Skeletal muscle satellite cell (primary cell): ENCODE data around the gene DNM1.

Experiments
- H3K27me3 ChIP-seq: 2 replicates; pipeline ENCODE4 v1.7.0; 2013; ENCODE audit warnings: low read length; ENCODE audit not compliant: control insufficient read depth, insufficient read depth
- H3K36me3 ChIP-seq: 2 replicates; pipeline ENCODE4 v1.7.0; 2013; ENCODE audit warnings: mild to moderate bottlenecking, control low read depth, low read length; ENCODE audit not compliant: insufficient read depth
- H3K4me1 ChIP-seq: 2 replicates; pipeline ENCODE4 v1.7.0; 2013; ENCODE audit warnings: low read length; ENCODE audit not compliant: control insufficient read depth, insufficient read depth
- H3K4me2 ChIP-seq: 2 replicates; pipeline ENCODE4 v1.7.0; 2013; ENCODE audit warnings: mild to moderate bottlenecking, low read length
- H3K4me3 ChIP-seq: 2 replicates; pipeline ENCODE4 v1.7.0; 2013; ENCODE audit warnings: low read length
- H3K9ac ChIP-seq: 2 replicates; pipeline ENCODE4 v1.7.0; 2013; ENCODE audit warnings: mild to moderate bottlenecking, low read depth, low read length, moderate library complexity
- H3K9me3 ChIP-seq: replicated peaks from 2 replicates; pipeline ENCODE4 v1.7.0; 2013; ENCODE audit warnings: mild to moderate bottlenecking, control low read depth, low read length

The DNM1 gene

DNA sequence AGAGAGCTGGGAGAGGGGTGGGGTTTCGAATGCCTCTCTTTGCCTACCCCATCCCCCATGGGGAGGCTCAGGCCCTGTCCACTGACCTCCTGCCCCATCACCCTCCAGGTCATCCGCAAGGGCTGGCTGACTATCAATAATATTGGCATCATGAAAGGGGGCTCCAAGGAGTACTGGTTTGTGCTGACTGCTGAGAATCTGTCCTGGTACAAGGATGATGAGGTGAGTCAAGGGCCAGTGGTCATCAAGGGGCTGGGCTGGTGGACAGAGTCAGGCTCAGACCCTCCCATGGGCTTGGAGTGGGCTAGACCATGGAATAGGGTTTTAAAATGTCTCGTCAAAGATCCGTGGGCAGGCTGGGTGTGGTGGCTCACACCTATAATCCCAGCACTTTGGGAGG, 38.9 kb downstream of the DNM1 start:
- H3K4me1 ChIP-seq, result peaks cover 7% of the 10 kb centered on the region
- H3K27me3 ChIP-seq, result peaks cover 3% of the 10 kb centered on the region

DNA sequence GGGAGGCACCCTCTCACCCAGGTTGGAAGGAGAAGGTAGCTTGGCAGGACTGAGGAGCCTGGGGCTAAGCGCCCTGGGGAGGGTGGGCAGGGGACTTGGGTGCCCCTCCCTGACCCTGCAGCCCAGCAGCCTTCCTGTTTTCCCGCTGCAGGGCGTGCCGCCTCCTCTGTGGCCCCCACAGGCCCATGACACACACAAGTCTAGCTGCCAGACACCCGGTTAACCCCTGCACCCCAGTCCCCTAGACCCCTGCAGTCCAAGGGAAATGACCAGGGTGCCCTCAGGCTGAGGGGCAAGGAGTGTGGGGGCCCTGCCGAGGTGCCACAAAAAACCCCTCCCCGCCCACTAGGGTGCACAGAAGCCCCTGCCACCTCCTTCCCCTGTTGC, 39.6 kb downstream of the DNM1 start:
- Histone ChIP-seq H3K4me1 (peaks cover 7% of the 10 kb centered on the region), H3K9ac (no peak overlapping the region), H3K36me3 (no peaks in the 10 kb centered on the region), H3K4me3 (no peak overlapping the region), H3K9me3 (no peaks in the 10 kb centered on the region), H3K4me2 (no peak overlapping the region), H3K27me3 (peaks cover 3% of the 10 kb centered on the region)

More for the DNA sequence above, 38.9 kb downstream of the DNM1 start:
- H3K4me3 ChIP-seq, result no peak overlapping the region
- H3K9me3 ChIP-seq, result no peaks in the 10 kb centered on the region
- no peaks in the 10 kb centered on the region for H3K36me3 ChIP-seq
- H3K4me2 ChIP-seq, result no peak overlapping the region
- no peak overlapping the region for H3K9ac ChIP-seq

DNA sequence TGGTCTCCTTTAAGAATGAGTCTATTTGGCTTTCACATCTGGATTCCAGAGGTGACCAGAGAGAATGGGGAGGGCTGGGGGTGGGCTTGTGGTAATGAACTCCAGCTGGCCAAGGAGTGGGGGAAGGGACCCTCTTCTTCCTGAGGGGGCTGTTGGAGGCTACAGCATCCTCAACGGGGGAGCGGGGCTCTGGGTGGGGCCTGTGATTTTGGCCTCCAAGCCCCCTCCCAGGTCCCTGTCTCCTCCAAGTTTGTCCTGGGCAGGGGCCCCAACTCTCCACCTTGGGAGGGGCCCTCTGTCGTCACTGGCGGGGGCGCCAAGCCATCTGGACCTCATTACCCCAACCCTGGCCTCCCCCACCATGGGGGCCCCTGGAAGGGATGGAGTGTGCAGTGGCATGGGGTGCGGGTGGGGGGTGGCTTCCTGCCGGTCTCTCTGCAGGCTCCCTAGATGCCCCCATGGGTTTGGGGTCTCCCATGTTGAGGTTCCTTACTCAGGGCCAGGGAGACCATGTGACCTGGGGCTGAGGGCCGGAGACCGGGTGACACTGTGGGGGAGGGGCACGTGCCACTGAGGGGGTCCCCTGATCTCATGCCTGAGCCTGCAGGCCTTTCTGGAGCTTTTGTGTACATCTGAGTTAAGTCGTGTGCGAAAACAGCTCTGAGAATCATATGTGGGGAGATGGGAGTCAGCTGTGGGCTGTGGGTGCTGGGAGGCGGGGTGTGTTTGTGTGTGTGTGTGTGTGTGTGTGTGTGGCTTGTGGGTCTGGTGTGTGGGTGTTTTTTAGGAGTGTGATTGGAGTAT, 40.2 kb downstream of the DNM1 start:
- H3K27me3 ChIP-seq, result peaks cover 3% of the 10 kb centered on the region

DNA sequence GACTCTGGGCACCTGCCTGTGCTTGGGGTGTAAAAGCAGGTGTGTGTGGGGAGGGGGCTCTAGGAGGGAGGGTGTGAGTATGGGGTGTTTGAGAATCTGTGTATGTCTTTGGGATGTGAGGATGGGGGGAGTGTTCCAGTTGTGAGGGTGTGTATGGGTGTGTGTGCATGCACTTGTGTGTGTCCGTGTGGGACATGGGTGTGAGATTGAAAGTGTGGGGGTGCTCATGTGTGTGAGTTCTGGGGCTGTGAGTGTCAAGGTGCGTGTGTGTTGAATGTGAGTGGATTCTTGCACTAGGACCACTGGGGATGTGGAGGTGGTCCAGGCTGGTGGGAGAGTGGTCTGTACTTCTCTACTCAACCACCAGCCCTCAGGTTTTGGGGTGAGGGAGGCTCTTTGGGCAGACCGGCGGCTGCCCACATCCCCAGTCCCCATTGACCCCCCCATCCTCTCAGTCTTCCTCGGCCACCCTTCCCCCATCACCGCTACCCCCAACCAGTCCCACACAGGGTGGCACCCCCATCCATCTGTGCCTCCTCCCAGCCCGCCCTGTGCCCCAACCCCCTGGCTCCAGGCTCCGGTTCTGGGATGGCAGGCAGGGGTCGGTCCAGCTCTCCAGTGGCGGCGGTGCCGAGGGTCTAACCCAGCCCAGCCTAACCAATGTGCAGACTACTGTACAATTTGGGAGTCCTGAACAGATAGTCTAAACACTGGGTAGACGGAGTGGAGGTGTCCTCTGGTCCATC, 41.1 kb downstream of the DNM1 start:
- H3K9ac ChIP-seq, result no peak overlapping the region
- H3K4me3 ChIP-seq, result no peak overlapping the region
- no peak overlapping the region for H3K4me2 ChIP-seq
- H3K9me3 ChIP-seq, result no peaks in the 10 kb centered on the region
- H3K36me3 ChIP-seq, result no peaks in the 10 kb centered on the region
- H3K4me1 ChIP-seq, result peaks cover 7% of the 10 kb centered on the region
- no peaks in the 10 kb centered on the region for H3K27me3 ChIP-seq

More for the DNA sequence above, 40.2 kb downstream of the DNM1 start:
- H3K4me3 ChIP-seq, result no peak overlapping the region
- no peaks in the 10 kb centered on the region for H3K36me3 ChIP-seq
- H3K4me2 ChIP-seq, result no peak overlapping the region
- peaks cover 7% of the 10 kb centered on the region for H3K4me1 ChIP-seq
- H3K9ac ChIP-seq, result no peak overlapping the region
- no peaks in the 10 kb centered on the region for H3K9me3 ChIP-seq

DNA sequence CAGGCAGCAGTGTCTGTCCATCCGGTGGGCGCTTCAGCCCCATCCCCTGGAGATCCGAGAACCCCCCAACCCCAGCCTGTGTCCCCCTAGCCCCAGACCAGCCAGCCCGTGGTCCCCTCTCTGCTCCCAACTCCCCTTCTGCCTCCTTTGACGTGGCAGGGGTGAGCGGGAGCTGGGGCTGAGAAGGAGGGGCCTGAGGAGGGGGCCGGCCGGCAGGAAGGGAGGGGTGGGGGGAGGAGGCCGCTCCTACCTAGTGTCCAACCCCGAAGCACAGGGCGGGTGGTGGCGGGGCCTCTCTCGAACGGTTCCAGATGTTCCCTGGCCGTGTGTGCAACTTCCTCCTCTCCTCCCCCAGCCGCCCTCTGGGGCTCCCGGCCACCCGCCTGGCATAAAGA, 41.7 kb downstream of the DNM1 start:
- peaks cover 7% of the 10 kb centered on the region for H3K4me1 ChIP-seq
- H3K36me3 ChIP-seq, result no peaks in the 10 kb centered on the region
- H3K27me3 ChIP-seq, result no peaks in the 10 kb centered on the region
- H3K4me3 ChIP-seq, result no peak overlapping the region
- no peaks in the 10 kb centered on the region for H3K9me3 ChIP-seq
- H3K4me2 ChIP-seq, result no peak overlapping the region
- H3K9ac ChIP-seq, result no peak overlapping the region

DNA sequence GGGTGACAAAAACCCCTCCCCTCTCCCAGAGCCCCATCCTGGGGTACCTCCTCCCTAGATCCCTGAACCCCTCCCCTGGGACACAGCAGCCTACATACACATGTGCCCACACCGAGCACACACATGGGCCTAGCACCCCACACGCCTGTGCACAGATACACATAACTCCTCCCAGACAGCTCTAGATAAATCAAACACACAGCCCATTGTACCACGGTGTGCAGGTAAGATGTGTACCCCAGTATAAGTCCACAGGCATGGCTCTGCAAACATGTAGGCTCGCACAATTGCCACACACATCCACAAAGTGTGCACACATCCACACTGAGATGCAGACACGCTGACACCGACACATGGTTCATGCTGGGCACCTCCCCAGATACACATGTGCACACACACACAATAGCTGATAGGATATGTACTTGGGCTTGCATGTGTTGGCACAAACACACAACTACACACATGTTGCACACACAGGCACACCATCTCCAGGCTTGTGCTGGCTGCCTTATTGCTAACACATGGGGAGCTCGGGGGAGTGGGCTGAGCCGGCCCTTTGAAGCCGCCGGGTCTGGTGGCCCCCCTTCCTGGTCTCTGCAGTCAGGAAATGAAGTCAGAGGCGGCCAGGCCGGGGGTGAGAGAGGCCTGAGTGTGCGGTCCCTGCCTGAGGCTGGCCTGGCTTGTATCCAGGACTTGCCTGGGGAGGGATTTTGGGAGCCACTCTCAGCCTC, 42.4 kb downstream of the DNM1 start:
- no peaks in the 10 kb centered on the region for H3K9me3 ChIP-seq
- H3K4me3 ChIP-seq, result no peak overlapping the region
- H3K27me3 ChIP-seq, result no peaks in the 10 kb centered on the region
- H3K4me1 ChIP-seq, result peaks cover 9% of the 10 kb centered on the region
- no peak overlapping the region for H3K9ac ChIP-seq
- no peaks in the 10 kb centered on the region for H3K36me3 ChIP-seq
- no peak overlapping the region for H3K4me2 ChIP-seq

DNA sequence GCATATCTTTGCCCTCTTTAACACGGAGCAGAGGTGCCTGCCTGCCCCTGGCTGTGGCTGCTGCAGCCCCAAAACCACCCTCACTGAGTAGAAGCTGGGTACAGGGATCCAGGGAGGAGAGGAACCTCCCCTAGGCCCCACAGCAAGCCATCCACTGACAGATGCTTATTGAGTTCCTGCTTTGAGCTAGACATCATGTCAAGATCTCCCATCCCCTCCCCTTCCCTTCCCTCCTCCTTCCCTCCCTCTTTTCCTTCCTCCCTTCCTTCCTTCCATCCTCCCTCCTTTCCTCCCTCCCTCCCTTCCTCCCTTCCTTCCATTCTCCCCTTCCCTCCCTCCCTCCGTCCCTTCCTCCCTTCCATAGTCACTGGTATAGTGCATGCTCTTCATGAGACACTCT, 43.3 kb downstream of the DNM1 start:
- no peaks in the 10 kb centered on the region for H3K9me3 ChIP-seq
- no peaks in the 10 kb centered on the region for H3K36me3 ChIP-seq
- no peak overlapping the region for H3K4me2 ChIP-seq
- H3K9ac ChIP-seq, result no peak overlapping the region
- H3K4me1 ChIP-seq, result peaks cover 18% of the 10 kb centered on the region
- no peak overlapping the region for H3K4me3 ChIP-seq
- H3K27me3 ChIP-seq, result no peaks in the 10 kb centered on the region

DNA sequence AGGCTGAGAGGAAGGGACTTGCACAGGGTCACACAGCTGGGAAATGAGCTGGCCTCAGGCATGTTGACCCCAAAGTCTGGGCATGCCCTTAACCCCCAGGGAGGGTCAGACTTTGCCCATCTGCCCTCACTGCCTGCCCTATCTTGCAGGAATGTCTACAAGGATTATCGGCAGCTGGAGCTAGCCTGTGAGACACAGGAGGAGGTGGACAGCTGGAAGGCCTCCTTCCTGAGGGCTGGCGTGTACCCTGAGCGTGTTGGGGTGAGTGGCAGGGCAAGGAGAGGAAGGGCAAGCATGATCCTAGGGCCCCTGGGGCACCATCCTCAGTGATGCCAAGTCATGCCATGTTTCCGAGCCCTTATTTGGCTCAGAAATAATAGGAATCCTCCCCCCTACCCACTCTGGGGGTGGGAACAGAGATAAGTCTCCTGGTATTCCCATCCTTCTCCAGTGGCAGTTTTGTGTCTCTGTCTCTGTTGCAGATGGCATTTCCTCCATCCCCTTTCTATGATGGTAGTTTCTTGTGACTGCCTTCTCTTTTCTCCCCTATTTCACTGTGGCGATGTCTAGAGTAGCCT, 44.1 kb downstream of the DNM1 start:
- H3K27me3 ChIP-seq, result no peaks in the 10 kb centered on the region
- no peak overlapping the region for H3K9ac ChIP-seq
- H3K4me1 ChIP-seq, result peaks cover 20% of the 10 kb centered on the region

DNA sequence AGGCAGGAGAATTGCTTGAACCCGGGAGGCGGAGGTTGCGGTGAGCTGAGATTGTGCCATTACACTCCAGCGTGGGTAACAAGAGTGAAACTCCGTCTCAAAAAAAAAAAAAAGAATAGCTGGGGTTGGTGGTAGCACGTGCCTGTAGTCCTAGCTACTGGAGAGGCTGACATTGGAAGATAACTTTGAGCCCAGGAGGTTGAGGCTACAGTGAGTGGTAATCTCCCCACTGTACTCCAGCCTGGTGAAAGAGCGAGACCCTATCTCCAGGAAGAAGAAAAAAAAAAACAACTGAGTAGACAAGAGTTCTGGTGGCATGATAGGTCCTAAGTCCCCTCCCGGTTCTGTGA, 46.4 kb downstream of the DNM1 start:
- Histone ChIP-seq H3K9ac (no peak overlapping the region), H3K4me2 (no peak overlapping the region), H3K4me1 (peaks cover 20% of the 10 kb centered on the region), H3K9me3 (no peaks in the 10 kb centered on the region), H3K4me3 (no peak overlapping the region), H3K36me3 (no peaks in the 10 kb centered on the region), H3K27me3 (no peaks in the 10 kb centered on the region)

More for the DNA sequence above, 44.1 kb downstream of the DNM1 start:
- no peaks in the 10 kb centered on the region for H3K9me3 ChIP-seq
- no peak overlapping the region for H3K4me3 ChIP-seq
- H3K36me3 ChIP-seq, result no peaks in the 10 kb centered on the region
- H3K4me2 ChIP-seq, result no peak overlapping the region

DNA sequence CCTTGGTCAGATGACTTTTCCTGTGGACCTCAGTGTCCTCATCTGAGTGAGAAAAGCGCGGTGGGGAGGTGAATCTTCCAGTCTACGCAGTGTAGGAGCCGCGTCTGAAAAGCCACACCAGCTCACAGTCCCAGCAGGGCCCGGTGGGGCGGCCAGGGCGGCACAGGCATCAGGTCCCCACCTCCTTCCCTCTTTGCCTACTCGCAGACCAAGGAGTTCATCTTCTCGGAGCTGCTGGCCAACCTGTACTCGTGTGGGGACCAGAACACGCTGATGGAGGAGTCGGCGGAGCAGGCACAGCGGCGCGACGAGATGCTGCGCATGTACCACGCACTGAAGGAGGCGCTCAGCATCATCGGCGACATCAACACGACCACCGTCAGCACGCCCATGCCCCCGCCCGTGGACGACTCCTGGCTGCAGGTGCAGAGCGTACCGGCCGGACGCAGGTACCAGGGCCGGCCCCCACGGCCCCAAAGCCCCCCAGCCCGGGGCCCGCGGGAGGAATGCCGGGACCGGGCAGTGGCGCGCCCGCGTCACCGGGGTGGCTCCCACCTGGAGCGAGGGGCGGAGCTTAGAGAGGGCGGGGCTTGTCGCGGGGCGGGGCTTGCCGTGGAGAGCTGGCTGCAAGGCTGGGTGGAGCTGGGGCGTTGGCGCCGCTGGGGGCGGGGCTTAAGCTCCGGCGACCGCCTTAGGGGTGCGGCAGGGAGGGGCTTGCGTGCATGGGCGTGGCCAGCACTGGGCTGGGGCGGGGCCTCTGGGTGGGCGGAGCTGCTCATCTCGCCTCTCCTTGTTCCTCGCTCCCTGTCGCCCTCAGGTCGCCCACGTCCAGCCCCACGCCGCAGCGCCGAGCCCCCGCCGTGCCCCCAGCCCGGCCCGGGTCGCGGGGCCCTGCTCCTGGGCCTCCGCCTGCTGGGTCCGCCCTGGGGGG, 47.0 kb downstream of the DNM1 start:
- Histone ChIP-seq H3K4me1 (peaks cover 19% of the 10 kb centered on the region), H3K36me3 (no peaks in the 10 kb centered on the region), H3K9ac (no peak overlapping the region), H3K27me3 (no peaks in the 10 kb centered on the region), H3K4me3 (peak overlapping the region; percentile 30), H3K9me3 (no peaks in the 10 kb centered on the region), H3K4me2 (peak overlapping the region; percentile 37)
